Measurements from ENCODE around the gene LEAP2. TPM values are rescaled to one million over a fixed set of nuclear protein-coding genes. Genes with fewer than 3 reads are reported as not detected.

The LEAP2 gene
- total RNA-seq: 1.1 TPM

GRCh38 chr5:132873119-132873929 is at the start of gene LEAP2:
Gene LEAP2 (plus strand): TSS chr5:132873668. CDS start chr5:132873695, 27 bp downstream.

DNA sequence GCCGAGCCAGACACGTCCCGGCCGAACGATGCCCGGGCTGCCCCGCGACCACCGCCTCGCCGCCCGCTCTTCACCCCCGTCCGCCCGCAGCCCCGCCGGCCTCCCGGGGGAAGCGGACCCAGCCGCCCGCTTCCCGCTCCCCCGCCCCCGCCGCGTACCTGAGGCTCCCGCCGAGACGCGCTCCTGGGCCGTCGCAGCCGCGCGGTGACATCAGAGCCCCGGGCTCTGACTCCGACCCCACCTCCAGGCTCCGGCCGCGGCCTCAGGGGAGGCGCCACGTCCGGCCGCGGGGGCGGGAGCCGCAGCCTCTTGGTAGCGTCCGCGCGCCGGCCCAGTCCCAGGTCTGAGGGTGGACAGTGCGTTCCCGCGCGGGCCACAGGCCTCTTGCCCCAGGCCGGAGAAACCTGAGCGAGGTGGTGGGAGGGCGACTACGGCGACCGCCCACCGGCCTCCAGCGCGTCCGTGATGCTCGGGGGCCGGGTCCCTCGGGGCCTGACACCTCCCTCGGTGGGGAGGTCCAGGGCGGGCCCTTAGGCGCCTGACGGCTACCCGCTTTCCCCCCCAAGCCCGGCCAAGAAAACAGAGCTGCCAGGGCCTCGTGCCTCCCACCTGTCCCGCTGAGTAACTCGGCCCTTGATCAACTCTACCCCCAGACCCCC is 42.9 kb upstream of the LEAP2 start, which contains the start of gene SHROOM1:
Gene SHROOM1, minus strand, starts transcription at position 212 of the 659 bp plus-strand sequence. CDS start 4,507 bp downstream, outside the sequence.

GRCh38 chr5:132866342-132867045 is 7.0 kb upstream of the LEAP2 start, which contains the start of the genes GDF9 and UQCRQ:
Gene GDF9 (minus strand): TSS chr5:132866469. CDS start chr5:132864533, 1,936 bp downstream.
Gene UQCRQ (plus strand): TSS chr5:132866642. CDS start chr5:132866882, 240 bp downstream.

Other genes starting within 250 kb of the LEAP2 start
- gene IL13, start 215.5 kb upstream of the LEAP2 start, total RNA-seq: not detected
- gene IL4, start 199.7 kb upstream of the LEAP2 start, total RNA-seq: not detected
- gene KIF3A, start 136.1 kb upstream of the LEAP2 start, total RNA-seq: 49.0 TPM
- gene CCNI2, start 126.2 kb upstream of the LEAP2 start, total RNA-seq: 0.60 TPM
- gene SEPTIN8, start 96.4 kb upstream of the LEAP2 start, total RNA-seq: 73.3 TPM
- 2.3 TPM for gene SOWAHA, start 60.4 kb upstream of the LEAP2 start, total RNA-seq
- 5.2 TPM for gene SHROOM1, start 43.0 kb upstream of the LEAP2 start, total RNA-seq
- 1.1 TPM for gene GDF9, start 7.2 kb upstream of the LEAP2 start, total RNA-seq
- gene UQCRQ, start 7.0 kb upstream of the LEAP2 start, total RNA-seq: 78.5 TPM
- 126 TPM for gene AFF4, start 90.0 kb downstream of the LEAP2 start, total RNA-seq
- 21.2 TPM for gene ZCCHC10, start 152.9 kb downstream of the LEAP2 start, total RNA-seq
- 148 TPM for gene HSPA4, start 178.3 kb downstream of the LEAP2 start, total RNA-seq

Measured in camera-type eye (tissue), 1 donor.